ENCODE data around the gene C1orf159. TPM values are rescaled to one million over a fixed set of nuclear protein-coding genes. Genes with fewer than 3 reads are reported as not detected.

The C1orf159 gene
- total and polyA plus RNA-seq, 2 donors (not counting 1 experiment from before 2014, with no cell fraction given) = 2.6 to 3.3 TPM

Other genes starting within 250 kb of the C1orf159 start
- 3.8 and 7.7 TPM in 2 replicates for gene SAMD11, start 192.2 kb downstream of the C1orf159 start, total RNA-seq
- gene SAMD11, start 192.2 kb downstream of the C1orf159 start, polyA plus RNA-seq = 0.40 and 0.47 TPM in 2 replicates
- gene NOC2L, start 156.8 kb downstream of the C1orf159 start, total RNA-seq = 61.1 and 61.9 TPM in 2 replicates
- 34.1 and 62.0 TPM in 2 replicates for gene NOC2L, start 156.8 kb downstream of the C1orf159 start, polyA plus RNA-seq
- 5.6 and 7.4 TPM in 2 replicates for gene KLHL17, start 155.5 kb downstream of the C1orf159 start, total RNA-seq
- 4.7 and 6.1 TPM in 2 replicates for gene KLHL17, start 155.5 kb downstream of the C1orf159 start, polyA plus RNA-seq
- under 0.01 and 0.17 TPM in 2 replicates for gene PLEKHN1, start 149.6 kb downstream of the C1orf159 start, total RNA-seq
- gene PLEKHN1, start 149.6 kb downstream of the C1orf159 start, polyA plus RNA-seq = 0.41 and 0.44 TPM in 2 replicates
- 0.17 TPM in 1 of 2 replicates, not detected in the other for gene PERM1, start 134.0 kb downstream of the C1orf159 start, total RNA-seq
- gene PERM1, start 134.0 kb downstream of the C1orf159 start, polyA plus RNA-seq = 0.03 TPM in 1 of 2 replicates, not detected in the other
- gene HES4, start 116.0 kb downstream of the C1orf159 start, total RNA-seq = 1.5 and 2.0 TPM in 2 replicates
- 0.10 and 0.49 TPM in 2 replicates for gene HES4, start 116.0 kb downstream of the C1orf159 start, polyA plus RNA-seq
- gene ISG15, start 102.6 kb downstream of the C1orf159 start, total RNA-seq = 74.7 and 93.3 TPM in 2 replicates
- 18.4 and 24.2 TPM in 2 replicates for gene ISG15, start 102.6 kb downstream of the C1orf159 start, polyA plus RNA-seq
- 38.3 and 50.9 TPM in 2 replicates for gene AGRN, start 96.0 kb downstream of the C1orf159 start, total RNA-seq
- 15.6 and 20.7 TPM in 2 replicates for gene AGRN, start 96.0 kb downstream of the C1orf159 start, polyA plus RNA-seq
- not detected in 2 replicates for gene RNF223, start 41.8 kb downstream of the C1orf159 start, total RNA-seq
- gene RNF223, start 41.8 kb downstream of the C1orf159 start, polyA plus RNA-seq = not detected in 2 replicates
- under 0.01 TPM in 1 of 2 replicates, not detected in the other for gene TTLL10, start 57.8 kb upstream of the C1orf159 start, total RNA-seq
- not detected in 2 replicates for gene TTLL10, start 57.8 kb upstream of the C1orf159 start, polyA plus RNA-seq
- 0.77 and 1.3 TPM in 2 replicates for gene TNFRSF18, start 90.5 kb upstream of the C1orf159 start, total RNA-seq
- gene TNFRSF18, start 90.5 kb upstream of the C1orf159 start, polyA plus RNA-seq = 0.10 TPM in 1 of 2 replicates, not detected in the other
- gene TNFRSF4, start 98.1 kb upstream of the C1orf159 start, total RNA-seq = under 0.01 and 0.17 TPM in 2 replicates
- 0.05 TPM in 1 of 2 replicates, not detected in the other for gene TNFRSF4, start 98.1 kb upstream of the C1orf159 start, polyA plus RNA-seq
- 81.9 and 127 TPM in 2 replicates for gene SDF4, start 115.9 kb upstream of the C1orf159 start, total RNA-seq
- gene SDF4, start 115.9 kb upstream of the C1orf159 start, polyA plus RNA-seq = 133 and 180 TPM in 2 replicates
- gene B3GALT6, start 116.1 kb upstream of the C1orf159 start, total RNA-seq = 19.3 and 19.5 TPM in 2 replicates
- 15.7 and 17.9 TPM in 2 replicates for gene B3GALT6, start 116.1 kb upstream of the C1orf159 start, polyA plus RNA-seq
- gene C1QTNF12, start 130.6 kb upstream of the C1orf159 start, total RNA-seq = 1.0 and 4.1 TPM in 2 replicates
- 0.27 and 0.60 TPM in 2 replicates for gene C1QTNF12, start 130.6 kb upstream of the C1orf159 start, polyA plus RNA-seq
- gene UBE2J2, start 157.8 kb upstream of the C1orf159 start, total RNA-seq = 39.5 and 47.2 TPM in 2 replicates
- 32.3 and 50.9 TPM in 2 replicates for gene UBE2J2, start 157.8 kb upstream of the C1orf159 start, polyA plus RNA-seq
- gene SCNN1D, start 164.3 kb upstream of the C1orf159 start, total RNA-seq = 1.0 and 2.5 TPM in 2 replicates
- 0.44 TPM in 2 replicates for gene SCNN1D, start 164.3 kb upstream of the C1orf159 start, polyA plus RNA-seq
- gene ACAP3, start 191.8 kb upstream of the C1orf159 start, total RNA-seq = 34.7 and 50.9 TPM in 2 replicates
- gene ACAP3, start 191.8 kb upstream of the C1orf159 start, polyA plus RNA-seq = 15.3 and 15.7 TPM in 2 replicates
- 12.7 and 13.1 TPM in 2 replicates for gene PUSL1, start 192.5 kb upstream of the C1orf159 start, total RNA-seq
- gene PUSL1, start 192.5 kb upstream of the C1orf159 start, polyA plus RNA-seq = 7.1 and 9.6 TPM in 2 replicates
- gene INTS11, start 208.6 kb upstream of the C1orf159 start, total RNA-seq = 46.2 and 69.2 TPM in 2 replicates
- 44.1 and 73.0 TPM in 2 replicates for gene INTS11, start 208.6 kb upstream of the C1orf159 start, polyA plus RNA-seq
- gene CPTP, start 208.7 kb upstream of the C1orf159 start, total RNA-seq = 9.0 and 10.1 TPM in 2 replicates
- 6.0 and 6.2 TPM in 2 replicates for gene CPTP, start 208.7 kb upstream of the C1orf159 start, polyA plus RNA-seq
- gene TAS1R3, start 215.2 kb upstream of the C1orf159 start, total RNA-seq = 0.17 and 0.26 TPM in 2 replicates
- 0.01 and 0.02 TPM in 2 replicates for gene TAS1R3, start 215.2 kb upstream of the C1orf159 start, polyA plus RNA-seq
- 78.3 and 107 TPM in 2 replicates for gene DVL1, start 233.3 kb upstream of the C1orf159 start, total RNA-seq
- gene DVL1, start 233.3 kb upstream of the C1orf159 start, polyA plus RNA-seq = 9.1 and 12.5 TPM in 2 replicates
- gene MXRA8, start 242.5 kb upstream of the C1orf159 start, total RNA-seq = 262 and 397 TPM in 2 replicates
- 205 and 239 TPM in 2 replicates for gene MXRA8, start 242.5 kb upstream of the C1orf159 start, polyA plus RNA-seq